Measurements from ENCODE around the gene CDH23. TPM values are rescaled to one million over a fixed set of nuclear protein-coding genes. Genes with fewer than 3 reads are reported as not detected.

CDH23 gene
- total and polyA plus RNA-seq, 2 experiments from 2014 or later = 0.08 TPM; not detected in 1

- 72 to 74% methylated on average over 7 to 8 of the region's 8 CpGs for WGBS, 2 experiments (ENCODE audit: low coverage in 1 of 2, low lambda C conversion rate in 2 of 2, missing lambda C conversion rate in 2 of 2)
- no peak overlapping the region for H3K4me3 ChIP-seq
- H3K9ac ChIP-seq = no peak overlapping the region
- H3K9me2 ChIP-seq (ENCODE audit: insufficient read depth) = no peaks in the 10 kb centered on the region
- no peak overlapping the region for H3K4me2 ChIP-seq (ENCODE audit: unreplicated experiment)
- no peak overlapping the region for H3K27ac ChIP-seq
- DNase-seq = no peak
- H3K79me2 ChIP-seq (ENCODE audit: insufficient read depth) = no peaks in the 10 kb centered on the region
- H3F3A ChIP-seq (ENCODE audit: insufficient read depth) = no peaks in the 10 kb centered on the region
- no peaks in the 10 kb centered on the region for H3K9me3 ChIP-seq (ENCODE audit: low read depth)
- no peaks in the 10 kb centered on the region for H4K20me1 ChIP-seq (ENCODE audit: insufficient read depth)
- H3K36me3 ChIP-seq (ENCODE audit: low read depth) = peaks cover 9% of the 10 kb centered on the region; the same call in 1 of the 2 replicates
- TF ChIP-seq EZH2 (IDR thresholded peaks at IDR 0.05; ENCODE audit: insufficient read depth, poor library complexity, severe bottlenecking) (no peak), EZH2phosphoT487 (IDR thresholded peaks at IDR 0.05; ENCODE audit: insufficient read depth, low read depth) (no peak)
- H3K4me1 ChIP-seq (ENCODE audit: insufficient read depth) = no peaks in the 10 kb centered on the region
- H3K27me3 ChIP-seq (replicated peaks; ENCODE audit: insufficient read depth) = no peaks in the 10 kb centered on the region
- H2AFZ ChIP-seq = no peak overlapping the region
- in situ Hi-C loops (cut with MboI) = no loop called here
Measured at GRCh38 chr10:71752391-71753090, 355.8 kb downstream of the CDH23 start.

GRCh38 chr10:71753091-71753959, 356.6 kb downstream of the CDH23 start:
- H3K9ac ChIP-seq = no peak overlapping the region
- H2AFZ ChIP-seq = no peak overlapping the region
- H3K36me3 ChIP-seq (ENCODE audit: low read depth) = peaks cover 15% of the 10 kb centered on the region; the same call in 1 of the 2 replicates
- no peaks in the 10 kb centered on the region for H3K79me2 ChIP-seq (ENCODE audit: insufficient read depth)
- H3K9me2 ChIP-seq (ENCODE audit: insufficient read depth) = no peaks in the 10 kb centered on the region
- DNase-seq = no peak
- 83 to 84% methylated on average over 15 of the region's 15 CpGs for WGBS, 2 experiments (ENCODE audit: low coverage in 1 of 2, low lambda C conversion rate in 2 of 2, missing lambda C conversion rate in 2 of 2)
- in situ Hi-C loops (cut with MboI) = no loop called here
- TF ChIP-seq EZH2 (IDR thresholded peaks at IDR 0.05; ENCODE audit: insufficient read depth, poor library complexity, severe bottlenecking) = no peak
- no peak for TF ChIP-seq EZH2phosphoT487 (IDR thresholded peaks at IDR 0.05; ENCODE audit: insufficient read depth, low read depth)
- H3F3A ChIP-seq (ENCODE audit: insufficient read depth) = no peaks in the 10 kb centered on the region
- H4K20me1 ChIP-seq (ENCODE audit: insufficient read depth) = no peaks in the 10 kb centered on the region
- H3K9me3 ChIP-seq (ENCODE audit: low read depth) = no peaks in the 10 kb centered on the region
- no peak overlapping the region for H3K27ac ChIP-seq
- H3K4me2 ChIP-seq (ENCODE audit: unreplicated experiment) = no peak overlapping the region
- no peaks in the 10 kb centered on the region for H3K4me1 ChIP-seq (ENCODE audit: insufficient read depth)
- no peak overlapping the region for H3K4me3 ChIP-seq
- H3K27me3 ChIP-seq (replicated peaks; ENCODE audit: insufficient read depth) = no peaks in the 10 kb centered on the region

GRCh38 chr10:71753960-71754505, 357.3 kb downstream of the CDH23 start:
- Histone ChIP-seq H2AFZ (no peak overlapping the region), H3K9me3 (ENCODE audit: low read depth) (no peaks in the 10 kb centered on the region), H4K20me1 (ENCODE audit: insufficient read depth) (no peaks in the 10 kb centered on the region), H3K27me3 (replicated peaks; ENCODE audit: insufficient read depth) (no peaks in the 10 kb centered on the region), H3K9ac (no peak overlapping the region), H3K27ac (no peak overlapping the region), H3K4me1 (ENCODE audit: insufficient read depth) (peaks cover 6% of the 10 kb centered on the region), H3K4me3 (no peak overlapping the region), H3K79me2 (ENCODE audit: insufficient read depth) (no peaks in the 10 kb centered on the region), H3K9me2 (ENCODE audit: insufficient read depth) (no peaks in the 10 kb centered on the region), H3K36me3 (ENCODE audit: low read depth) (peaks cover 16% of the 10 kb centered on the region; the same call in 1 of the 2 replicates), H3F3A (ENCODE audit: insufficient read depth) (no peaks in the 10 kb centered on the region), H3K4me2 (ENCODE audit: unreplicated experiment) (no peak overlapping the region)
- TF ChIP-seq EZH2phosphoT487 (IDR thresholded peaks at IDR 0.05; ENCODE audit: insufficient read depth, low read depth) = no peak
- no peak for TF ChIP-seq EZH2 (IDR thresholded peaks at IDR 0.05; ENCODE audit: insufficient read depth, poor library complexity, severe bottlenecking)
- in situ Hi-C loops (cut with MboI) = no loop called here
- DNase-seq = no peak
- WGBS, 2 experiments (ENCODE audit: low coverage in 1 of 2, low lambda C conversion rate in 2 of 2, missing lambda C conversion rate in 2 of 2) = 79 to 81% methylated on average over 7 to 8 of the region's 8 CpGs

GRCh38 chr10:71754562-71754961, 357.8 kb downstream of the CDH23 start:
- Histone ChIP-seq H3F3A (ENCODE audit: insufficient read depth) (no peaks in the 10 kb centered on the region), H3K9ac (no peak overlapping the region), H3K4me1 (ENCODE audit: insufficient read depth) (peaks cover 8% of the 10 kb centered on the region), H2AFZ (no peak overlapping the region), H3K4me2 (ENCODE audit: unreplicated experiment) (no peak overlapping the region), H3K27me3 (replicated peaks; ENCODE audit: insufficient read depth) (no peaks in the 10 kb centered on the region), H3K4me3 (no peak overlapping the region), H4K20me1 (ENCODE audit: insufficient read depth) (no peaks in the 10 kb centered on the region), H3K36me3 (ENCODE audit: low read depth) (peaks cover 16% of the 10 kb centered on the region; the same call in 1 of the 2 replicates), H3K9me2 (ENCODE audit: insufficient read depth) (no peaks in the 10 kb centered on the region), H3K79me2 (ENCODE audit: insufficient read depth) (no peaks in the 10 kb centered on the region), H3K9me3 (ENCODE audit: low read depth) (no peaks in the 10 kb centered on the region), H3K27ac (no peak overlapping the region)
- WGBS, 2 experiments (ENCODE audit: low coverage in 1 of 2, low lambda C conversion rate in 2 of 2, missing lambda C conversion rate in 2 of 2) = 66 to 80% methylated on average over 3 of the region's 3 CpGs
- in situ Hi-C loops (cut with MboI) = no loop called here
- DNase-seq = no peak
- TF ChIP-seq EZH2phosphoT487 (IDR thresholded peaks at IDR 0.05; ENCODE audit: insufficient read depth, low read depth) = no peak
- TF ChIP-seq EZH2 (IDR thresholded peaks at IDR 0.05; ENCODE audit: insufficient read depth, poor library complexity, severe bottlenecking) = no peak

Measured in GM23248 (cell line).